HEK293 (cell line): ENCODE measurements around the gene IREB2.

ENCODE experiments used
- CTCF ChIA-PET: fragments of 350-600 bp; formaldehyde crosslinking; extraction: SDS; loops from one replicate; lab custom pipeline; 2021; ENCODE audit warnings: antibody characterized with exemption; lab: Yijun Ruan, JAX
- POLR2A ChIA-PET: fragments of 300-600 bp; formaldehyde crosslinking; extraction: SDS; loops from one replicate; lab custom pipeline; 2020; ENCODE audit warnings: antibody characterized with exemption, inconsistent platforms; lab: Yijun Ruan, JAX
- H3K27ac ChIP-seq: fragments of 200-500 bp; sonication (Bioruptor generic); 2 replicates; pipeline ENCODE4 v1.5.1; 2014; ENCODE audit warnings: low read depth, low read length, control low read depth, inconsistent platforms; ENCODE audit errors: extremely low read depth
- H3K36me3 ChIP-seq, 2 experiments: fragments of 200-500 bp in 1 of 2; sonication (Bioruptor generic) in 1 of 2; 1 replicate in 1 of 2; 2 replicates in 1 of 2; pipeline ENCODE4 v1.5.1; 2014 to 2017; ENCODE audit warnings: inconsistent platforms in 2 of 2, low read length in 2 of 2; ENCODE audit not compliant: control insufficient read depth in 2 of 2, insufficient read depth in 1 of 2
- H3K4me1 ChIP-seq: fragments of 200-500 bp; sonication (Bioruptor generic); 2 replicates; pipeline ENCODE4 v1.5.1; 2014; ENCODE audit warnings: mild to moderate bottlenecking, low read length, inconsistent platforms; ENCODE audit not compliant: control insufficient read depth, insufficient read depth
- H3K4me3 ChIP-seq: 2 replicates; pipeline ENCODE4 v1.5.1; 2011; ENCODE audit warnings: low read depth, mild to moderate bottlenecking, control low read depth, low read length, moderate library complexity
- H3K9me3 ChIP-seq: fragments of 200-500 bp; sonication (Bioruptor generic); 2 replicates; pipeline ENCODE4 v1.5.1; 2014; ENCODE audit warnings: low read depth, low read length, inconsistent platforms; ENCODE audit not compliant: control insufficient read depth, insufficient read depth
- BCL11B ChIP-seq: fragments of 450-650 bp; formaldehyde crosslinking; IDR thresholded peaks from 2 replicates; pipeline ENCODE4 v1.5.1; 2016; ENCODE audit warnings: low read depth, missing biosample characterization, missing genetic modification characterization
- EGR2 ChIP-seq: fragments of 450-650 bp; formaldehyde crosslinking; IDR thresholded peaks from 2 replicates; pipeline ENCODE4 v1.5.1; 2016; ENCODE audit warnings: low read depth, missing biosample characterization, missing genetic modification characterization
- GLIS1 ChIP-seq: fragments of 450-650 bp; formaldehyde crosslinking; IDR thresholded peaks from 2 replicates; pipeline ENCODE4 v1.5.1; 2016; ENCODE audit warnings: missing biosample characterization, missing genetic modification characterization
- GLIS2 ChIP-seq: fragments of 450-650 bp; formaldehyde crosslinking; IDR thresholded peaks from 2 replicates; pipeline ENCODE4 v1.5.1; 2016; ENCODE audit warnings: missing biosample characterization, missing genetic modification characterization
- HIC1 ChIP-seq: fragments of 450-650 bp; formaldehyde crosslinking; IDR thresholded peaks from 2 replicates; pipeline ENCODE4 v1.5.1; 2016; ENCODE audit warnings: missing biosample characterization, missing genetic modification characterization
- OVOL3 ChIP-seq: fragments of 450-650 bp; formaldehyde crosslinking; IDR thresholded peaks from 2 replicates; pipeline ENCODE4 v1.5.1; 2016; ENCODE audit warnings: missing biosample characterization, missing genetic modification characterization
- ZNF133 ChIP-seq: fragments of 450-650 bp; formaldehyde crosslinking; IDR thresholded peaks from 2 replicates; pipeline ENCODE4 v1.5.1; 2016; ENCODE audit warnings: missing biosample characterization, missing genetic modification characterization
- ZNF16 ChIP-seq: fragments of 450-650 bp; formaldehyde crosslinking; IDR thresholded peaks from 2 replicates; pipeline ENCODE4 v1.5.1; 2016; ENCODE audit warnings: low read depth, missing biosample characterization, missing genetic modification characterization
- ZNF302 ChIP-seq: fragments of 450-650 bp; formaldehyde crosslinking; IDR thresholded peaks from 2 replicates; pipeline ENCODE4 v1.5.1; 2016; ENCODE audit warnings: missing biosample characterization, missing genetic modification characterization, low read depth
- ZNF391 ChIP-seq: fragments of 450-650 bp; formaldehyde crosslinking; IDR thresholded peaks from 2 replicates; pipeline ENCODE4 v1.5.1; 2016; ENCODE audit warnings: low read depth, missing biosample characterization, missing genetic modification characterization, borderline replicate concordance
- ZNF394 ChIP-seq: fragments of 450-650 bp; formaldehyde crosslinking; IDR thresholded peaks from 2 replicates; pipeline ENCODE4 v1.5.1; 2016; ENCODE audit warnings: missing biosample characterization, missing genetic modification characterization, mild to moderate bottlenecking, moderate library complexity, borderline replicate concordance
- ZNF426 ChIP-seq: fragments of 450-650 bp; formaldehyde crosslinking; IDR thresholded peaks from 2 replicates; pipeline ENCODE4 v1.5.1; 2017; ENCODE audit warnings: missing biosample characterization, missing genetic modification characterization, mild to moderate bottlenecking, inconsistent platforms, moderate library complexity
- ZNF48 ChIP-seq: fragments of 450-650 bp; formaldehyde crosslinking; IDR thresholded peaks from 2 replicates; pipeline ENCODE4 v1.5.1; 2016; ENCODE audit warnings: missing biosample characterization, missing genetic modification characterization
- ZNF555 ChIP-seq: fragments of 450-650 bp; formaldehyde crosslinking; conservative IDR thresholded peaks from 2 replicates; pipeline ENCODE4 v1.5.1; 2017; ENCODE audit warnings: missing biosample characterization, mild to moderate bottlenecking, missing genetic modification characterization, inconsistent platforms
- ZNF558 ChIP-seq: fragments of 450-650 bp; formaldehyde crosslinking; IDR thresholded peaks from 2 replicates; pipeline ENCODE4 v1.5.1; 2016; ENCODE audit warnings: missing biosample characterization, missing genetic modification characterization
- ZNF600 ChIP-seq: fragments of 450-650 bp; formaldehyde crosslinking; IDR thresholded peaks from 2 replicates; pipeline ENCODE4 v1.5.1; 2016; ENCODE audit warnings: missing biosample characterization, missing genetic modification characterization
- ZXDB ChIP-seq: fragments of 450-650 bp; formaldehyde crosslinking; IDR thresholded peaks from 2 replicates; pipeline ENCODE4 v1.5.1; 2016; ENCODE audit warnings: missing biosample characterization, missing genetic modification characterization
- TF ChIP-seq, protein P1 (sequence below): fragments of 450-650 bp; formaldehyde crosslinking; IDR thresholded peaks from 2 replicates; pipeline ENCODE4 v1.5.1; 2016; ENCODE audit warnings: missing biosample characterization, missing genetic modification characterization, borderline replicate concordance
- TF ChIP-seq, protein P2 (sequence below): fragments of 450-650 bp; formaldehyde crosslinking; IDR thresholded peaks from 2 replicates; pipeline ENCODE4 v1.5.1; 2016; ENCODE audit warnings: missing biosample characterization, missing genetic modification characterization

Gene IREB2

GRCh38 chr15:78408355-78408640, 29.7 kb upstream of the IREB2 start:
- H3K36me3 ChIP-seq = no peaks in the 10 kb centered on the region
- no peaks in the 10 kb centered on the region for H3K9me3 ChIP-seq
- POLR2A ChIA-PET = interaction anchor here (0.6 kb wide), 1 partner anchor 9 kb away, joined by 3 read pairs; no protein-coding TSS in a partner anchor
- TF ChIP-seq ZNF600 (tag by site-specific recombination) (no peak), ZNF426 (tag by site-specific recombination) (no peak), ZNF558 (tag by site-specific recombination) (no peak), ZNF391 (tag by site-specific recombination) (no peak)
- TF ChIP-seq, protein P1, sequence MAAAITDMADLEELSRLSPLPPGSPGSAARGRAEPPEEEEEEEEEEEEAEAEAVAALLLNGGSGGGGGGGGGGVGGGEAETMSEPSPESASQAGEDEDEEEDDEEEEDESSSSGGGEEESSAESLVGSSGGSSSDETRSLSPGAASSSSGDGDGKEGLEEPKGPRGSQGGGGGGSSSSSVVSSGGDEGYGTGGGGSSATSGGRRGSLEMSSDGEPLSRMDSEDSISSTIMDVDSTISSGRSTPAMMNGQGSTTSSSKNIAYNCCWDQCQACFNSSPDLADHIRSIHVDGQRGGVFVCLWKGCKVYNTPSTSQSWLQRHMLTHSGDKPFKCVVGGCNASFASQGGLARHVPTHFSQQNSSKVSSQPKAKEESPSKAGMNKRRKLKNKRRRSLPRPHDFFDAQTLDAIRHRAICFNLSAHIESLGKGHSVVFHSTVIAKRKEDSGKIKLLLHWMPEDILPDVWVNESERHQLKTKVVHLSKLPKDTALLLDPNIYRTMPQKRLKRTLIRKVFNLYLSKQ (tag by site-specific recombination) = no peak
- no peak overlapping the region for H3K27ac ChIP-seq
- CTCF ChIA-PET = interaction anchor here (2.1 to 7.0 kb wide), 2 partner anchors 11 to 14 kb away, joined by 8 to 48 read pairs; no protein-coding TSS in a partner anchor
- peaks cover 7% of the 10 kb centered on the region for H3K4me1 ChIP-seq
- H3K4me3 ChIP-seq = no peak overlapping the region

DNA sequence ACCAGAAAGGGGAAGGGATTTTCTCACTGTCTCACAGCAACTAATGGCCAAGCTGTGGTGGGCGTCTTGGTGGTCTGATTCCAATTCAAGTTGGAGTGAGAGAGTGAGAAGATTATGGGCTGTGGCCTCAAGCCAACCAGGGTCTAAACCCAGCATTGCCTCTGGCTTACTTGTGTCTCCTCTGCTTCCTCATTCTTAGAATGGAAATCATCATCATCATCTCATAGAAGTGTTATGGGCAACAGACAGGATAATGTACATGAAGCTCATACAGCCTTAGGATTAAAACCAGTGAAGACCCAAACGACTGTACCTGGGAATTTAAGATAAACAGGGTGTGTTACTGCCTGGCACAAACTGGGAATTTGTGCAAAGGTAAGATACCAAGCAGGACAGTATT, 29.1 kb upstream of the IREB2 start:
- TF ChIP-seq, protein P2, sequence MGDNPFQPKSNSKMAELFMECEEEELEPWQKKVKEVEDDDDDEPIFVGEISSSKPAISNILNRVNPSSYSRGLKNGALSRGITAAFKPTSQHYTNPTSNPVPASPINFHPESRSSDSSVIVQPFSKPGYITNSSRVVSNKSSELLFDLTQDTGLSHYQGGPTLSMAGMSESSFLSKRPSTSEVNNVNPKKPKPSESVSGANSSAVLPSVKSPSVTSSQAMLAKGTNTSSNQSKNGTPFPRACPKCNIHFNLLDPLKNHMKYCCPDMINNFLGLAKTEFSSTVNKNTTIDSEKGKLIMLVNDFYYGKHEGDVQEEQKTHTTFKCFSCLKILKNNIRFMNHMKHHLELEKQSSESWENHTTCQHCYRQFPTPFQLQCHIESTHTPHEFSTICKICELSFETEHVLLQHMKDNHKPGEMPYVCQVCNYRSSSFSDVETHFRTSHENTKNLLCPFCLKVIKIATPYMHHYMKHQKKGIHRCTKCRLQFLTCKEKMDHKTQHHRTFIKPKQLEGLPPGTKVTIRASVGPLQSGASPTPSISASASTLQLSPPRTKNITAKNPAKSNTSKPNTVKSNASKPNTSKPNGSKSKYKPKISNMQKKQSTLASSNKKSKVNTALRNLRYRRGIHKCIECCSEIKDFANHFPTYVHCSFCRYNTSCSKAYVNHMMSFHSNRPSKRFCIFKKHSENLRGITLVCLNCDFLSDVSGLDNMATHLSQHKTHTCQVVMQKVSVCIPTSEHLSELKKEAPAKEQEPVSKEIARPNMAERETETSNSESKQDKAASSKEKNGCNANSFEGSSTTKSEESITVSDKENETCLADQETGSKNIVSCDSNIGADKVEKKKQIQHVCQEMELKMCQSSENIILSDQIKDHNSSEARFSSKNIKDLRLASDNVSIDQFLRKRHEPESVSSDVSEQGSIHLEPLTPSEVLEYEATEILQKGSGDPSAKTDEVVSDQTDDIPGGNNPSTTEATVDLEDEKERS (tag by site-specific recombination) = no peak
- no peak for TF ChIP-seq ZXDB
- TF ChIP-seq ZNF394 (tag by site-specific recombination) = no peak
- no peak for TF ChIP-seq ZNF16
- no peak for TF ChIP-seq ZNF302 (tag by site-specific recombination)
- TF ChIP-seq GLIS1 = no peak
- TF ChIP-seq HIC1 (tag by site-specific recombination) = no peak
- TF ChIP-seq BCL11B (tag by site-specific recombination) = no peak
- no peak for TF ChIP-seq ZNF133 (tag by site-specific recombination)
- TF ChIP-seq OVOL3 (tag by site-specific recombination) = no peak
- no peak for TF ChIP-seq EGR2 (tag by site-specific recombination)
- no peak for TF ChIP-seq GLIS2
- no peak for TF ChIP-seq ZNF48 (tag by site-specific recombination)
- no peak for TF ChIP-seq ZNF555 (tag by site-specific recombination)
- Histone ChIP-seq H3K4me1 (peaks cover 7% of the 10 kb centered on the region), H3K36me3 (no peaks in the 10 kb centered on the region), H3K9me3 (no peaks in the 10 kb centered on the region), H3K4me3 (no peak overlapping the region), H3K27ac (no peak overlapping the region)
- POLR2A ChIA-PET = interaction anchor here (0.6 kb wide), 3 partner anchors 10 to 983 kb away, joined by 3 to 9 read pairs (median 5); no protein-coding TSS in a partner anchor
- CTCF ChIA-PET = interaction anchor here (0.6 to 7.0 kb wide), 4 partner anchors 11 to 294 kb away, joined by 3 to 48 read pairs (median 6); no protein-coding TSS in a partner anchor
